ENCODE data around the gene ARHGAP26. TPM values are rescaled to one million over a fixed set of nuclear protein-coding genes. Genes with fewer than 3 reads are reported as not detected.

ARHGAP26 gene
- total and polyA plus RNA-seq, 2 donors (not counting 3 experiments of a cell fraction or from before 2014, with no cell fraction given) = 3.1 to 16.2 TPM

- H3K9ac ChIP-seq (replicated peaks; ENCODE audit: extremely low read depth, insufficient read depth, low read length) = no peak overlapping the region
- H3K9me3 ChIP-seq (replicated peaks; ENCODE audit: control insufficient read depth, insufficient read depth, low read length) = no peaks in the 10 kb centered on the region
- no peak overlapping the region for H3K27ac ChIP-seq (ENCODE audit: insufficient read depth, low read depth, low read length)
- no peaks in the 10 kb centered on the region for H3K27me3 ChIP-seq (ENCODE audit: control insufficient read depth in 2 of 2, insufficient read depth in 2 of 2, low read length in 2 of 2)
- H3K9me1 ChIP-seq (replicated peaks; ENCODE audit: control insufficient read depth, extremely low read depth, insufficient read depth, low read length) = no peaks in the 10 kb centered on the region
- dilution Hi-C loops (cut with MboI; ENCODE audit: extremely low pct_ligation_motif_present, low sequenced_read_pairs) = no loop called here
- no peaks in the 10 kb centered on the region for H3K79me2 ChIP-seq (ENCODE audit: control insufficient read depth, insufficient read depth, low read length)
- no peak overlapping the region for H3K4me3 ChIP-seq (replicated peaks in 1 of 3; ENCODE audit: insufficient read depth in 1 of 3, low read depth in 1 of 3, low read length in 3 of 3)
- FAIRE-seq = no peak
- intact Hi-C loops (cut with micrococcal nuclease) = no loop called here
- DNase-seq (ENCODE audit: low read depth, low spot score) = no peak
- peaks cover 23% of the 10 kb centered on the region for H3K4me1 ChIP-seq (ENCODE audit: control insufficient read depth, extremely low read depth, insufficient read depth, low read length)
- BruUV-seq (replicated peaks) = no TSS peak
- H2AFZ ChIP-seq (ENCODE audit: low read depth, low read length) = no peak overlapping the region
- no peaks in the 10 kb centered on the region for H4K20me1 ChIP-seq (replicated peaks; ENCODE audit: control insufficient read depth, extremely low read depth, insufficient read depth, low read length)
- ChIA-PET CTCF (interaction anchor here (1.0 to 1.4 kb wide), 2 partner anchors 25 to 221 kb away, joined by 3 to 5 read pairs; no protein-coding TSS in a partner anchor), POLR2A (no interaction called here)
- TF ChIP-seq JUN (IDR thresholded peaks at IDR 0.05; ENCODE audit: borderline replicate concordance, insufficient read depth, insufficient read length, low read depth) = no peak
- no peak for TF ChIP-seq CTCF (IDR thresholded peaks at IDR 0.05; ENCODE audit: extremely low read depth in 1 of 2, insufficient read depth in 1 of 2, low read depth in 1 of 2, low read length in 2 of 2)
- TF ChIP-seq, protein P1, sequence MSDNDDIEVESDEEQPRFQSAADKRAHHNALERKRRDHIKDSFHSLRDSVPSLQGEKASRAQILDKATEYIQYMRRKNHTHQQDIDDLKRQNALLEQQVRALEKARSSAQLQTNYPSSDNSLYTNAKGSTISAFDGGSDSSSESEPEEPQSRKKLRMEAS (IDR thresholded peaks at IDR 0.05; ENCODE audit: insufficient read depth, insufficient read length) = no peak
- no peak for TF ChIP-seq POLR2AphosphoS5 (IDR thresholded peaks at IDR 0.05; ENCODE audit: insufficient read depth, low read depth, low read length)
- TF ChIP-seq GATA2 (IDR thresholded peaks at IDR 0.05; ENCODE audit: insufficient read depth, insufficient read length, low read depth, low read length) = no peak
- TF ChIP-seq POLR2A (IDR thresholded peaks at IDR 0.05; ENCODE audit: low read depth, low read length) = no peak
- TF ChIP-seq MYC (IDR thresholded peaks at IDR 0.05; ENCODE audit: low read depth, low read length) = no peak
- TF ChIP-seq EZH2 (IDR thresholded peaks at IDR 0.05; ENCODE audit: borderline replicate concordance, low read depth, low read length, severe bottlenecking) = no peak
- TF ChIP-seq FOS (IDR thresholded peaks at IDR 0.05; ENCODE audit: borderline replicate concordance, insufficient read depth, low read length) = no peak
- no peak overlapping the region for H3K4me2 ChIP-seq (ENCODE audit: insufficient read depth, low read length)
- H3K36me3 ChIP-seq (ENCODE audit: control insufficient read depth in 2 of 2, extremely low read depth in 1 of 2, insufficient read depth in 2 of 2, low read length in 2 of 2) = no peaks in the 10 kb centered on the region
These were observed 164.0 kb downstream of the ARHGAP26 start for GRCh38 chr5:142934051-142934762.
